Ectodermal cell (in vitro differentiated cells): ENCODE data around the gene DHRS7B.

Source experiments
- H3K27ac ChIP-seq: 2 replicates; pipeline ENCODE4 v1.7.0; 2013; ENCODE audit warnings: mild to moderate bottlenecking, low read depth, low read length; ENCODE audit not compliant: insufficient read depth, poor library complexity, severe bottlenecking
- H3K27me3 ChIP-seq: 2 replicates; pipeline ENCODE4 v1.7.0; 2013; ENCODE audit warnings: mild to moderate bottlenecking, low read length; ENCODE audit not compliant: insufficient read depth, control insufficient read depth, poor library complexity, severe bottlenecking
- H3K36me3 ChIP-seq: one replicate; pipeline ENCODE4 v1.7.0; 2013; ENCODE audit warnings: low read length; ENCODE audit not compliant: control insufficient read depth, insufficient read depth
- H3K4me1 ChIP-seq: one replicate; pipeline ENCODE4 v1.7.0; 2013; ENCODE audit warnings: low read length; ENCODE audit not compliant: control insufficient read depth, insufficient read depth
- H3K4me3 ChIP-seq: 2 replicates; pipeline ENCODE4 v1.7.0; 2013; ENCODE audit warnings: low read depth, low read length, control low read depth; ENCODE audit not compliant: insufficient read depth
- H3K9me3 ChIP-seq: 2 replicates; pipeline ENCODE4 v1.7.0; 2013; ENCODE audit warnings: mild to moderate bottlenecking, low read length, moderate library complexity; ENCODE audit not compliant: control insufficient read depth
- WGBS, 2 experiments: methylation state at CpG; one replicate each; pipeline ENCODE4 v1.1.7; 2013; ENCODE audit warnings: missing lambda C conversion rate in 2 of 2; 5-methylcytosine and 5-hydroxymethylcytosine counted together

DHRS7B gene

DNA sequence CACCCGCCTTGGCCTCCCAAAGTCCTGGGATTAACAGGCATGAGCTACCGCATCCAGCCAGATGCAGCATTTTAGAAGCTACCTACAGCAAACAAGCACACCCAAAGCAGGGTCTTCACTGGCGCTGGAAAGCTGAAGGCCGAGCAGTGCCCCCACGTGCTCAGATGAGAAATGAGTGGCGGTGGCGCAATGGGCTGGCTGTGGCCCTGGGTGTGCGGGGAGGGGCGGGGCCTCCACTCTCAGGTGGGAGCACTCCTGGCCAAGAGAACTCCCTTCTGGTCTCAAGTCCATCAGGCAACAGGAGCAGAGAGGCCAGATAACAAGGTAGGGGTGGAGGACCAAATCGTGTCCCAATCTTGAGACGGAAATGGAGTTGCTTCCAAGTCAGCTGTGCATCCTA lies 75.1 kb downstream of the DHRS7B start:
- Histone ChIP-seq H3K9me3 (no peaks in the 10 kb centered on the region), H3K36me3 (peaks cover 14% of the 10 kb centered on the region), H3K4me1 (peaks cover 22% of the 10 kb centered on the region), H3K27ac (no peak overlapping the region), H3K4me3 (no peak overlapping the region), H3K27me3 (no peaks in the 10 kb centered on the region)
- WGBS, 2 experiments = 87 to 94% methylated on average over 11 of the region's 11 CpGs

GRCh38 chr17:21202512-21202911 lies 75.7 kb downstream of the DHRS7B start:
- no peaks in the 10 kb centered on the region for H3K9me3 ChIP-seq
- no peak overlapping the region for H3K27ac ChIP-seq
- no peak overlapping the region for H3K4me3 ChIP-seq
- no peaks in the 10 kb centered on the region for H3K27me3 ChIP-seq
- H3K36me3 ChIP-seq = peaks cover 9% of the 10 kb centered on the region
- H3K4me1 ChIP-seq = peaks cover 22% of the 10 kb centered on the region
- 92 to 94% methylated on average over 11 to 12 of the region's 12 CpGs for WGBS, 2 experiments

DNA sequence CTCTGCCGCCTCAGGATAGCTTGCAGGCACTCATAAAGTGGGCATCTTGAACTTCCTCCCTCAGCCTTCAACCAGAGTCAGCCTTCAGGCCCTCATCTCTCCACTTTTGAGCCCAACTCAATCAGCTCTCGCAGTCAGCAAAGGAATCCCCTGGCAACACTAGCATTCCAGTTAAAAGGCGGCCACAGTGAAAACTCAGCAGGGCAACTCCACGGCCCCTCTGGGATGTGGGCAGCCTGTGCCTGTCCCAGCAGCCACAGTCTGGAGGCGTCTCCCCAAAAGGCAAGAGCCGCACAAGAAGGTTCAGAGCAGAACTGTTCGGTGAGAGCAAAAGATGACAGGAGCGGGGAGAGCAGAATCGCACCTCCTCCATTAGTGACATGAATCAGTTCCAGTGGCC lies 78.2 kb downstream of the DHRS7B start:
- H3K36me3 ChIP-seq = peaks cover 2% of the 10 kb centered on the region
- 76 to 78% methylated on average over 9 of the region's 9 CpGs for WGBS, 2 experiments
- H3K4me3 ChIP-seq = no peak overlapping the region
- no peak overlapping the region for H3K27ac ChIP-seq
- H3K9me3 ChIP-seq = no peaks in the 10 kb centered on the region
- H3K27me3 ChIP-seq = no peaks in the 10 kb centered on the region
- H3K4me1 ChIP-seq = peaks cover 14% of the 10 kb centered on the region

DNA sequence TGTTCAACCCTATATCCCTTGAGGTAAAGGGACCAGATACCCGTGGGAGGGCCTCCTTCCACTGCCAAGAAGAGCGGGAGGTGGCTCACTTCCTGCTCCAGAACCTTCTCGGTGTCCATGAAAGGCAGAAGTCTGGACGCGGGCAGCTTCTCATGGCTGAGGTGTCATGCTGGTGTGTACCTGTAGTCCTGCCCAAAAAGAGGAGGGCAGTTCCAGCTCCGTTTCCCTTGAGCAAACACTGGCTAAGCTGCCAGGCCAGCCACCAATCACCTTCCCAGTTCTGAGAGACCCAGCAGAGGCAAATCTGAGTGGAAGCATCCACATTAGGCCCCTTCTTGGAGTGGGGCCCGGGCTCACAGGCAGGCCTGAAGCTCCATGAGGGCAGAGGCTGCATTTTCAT lies 81.6 kb downstream of the DHRS7B start:
- peaks cover 2% of the 10 kb centered on the region for H3K36me3 ChIP-seq

DNA sequence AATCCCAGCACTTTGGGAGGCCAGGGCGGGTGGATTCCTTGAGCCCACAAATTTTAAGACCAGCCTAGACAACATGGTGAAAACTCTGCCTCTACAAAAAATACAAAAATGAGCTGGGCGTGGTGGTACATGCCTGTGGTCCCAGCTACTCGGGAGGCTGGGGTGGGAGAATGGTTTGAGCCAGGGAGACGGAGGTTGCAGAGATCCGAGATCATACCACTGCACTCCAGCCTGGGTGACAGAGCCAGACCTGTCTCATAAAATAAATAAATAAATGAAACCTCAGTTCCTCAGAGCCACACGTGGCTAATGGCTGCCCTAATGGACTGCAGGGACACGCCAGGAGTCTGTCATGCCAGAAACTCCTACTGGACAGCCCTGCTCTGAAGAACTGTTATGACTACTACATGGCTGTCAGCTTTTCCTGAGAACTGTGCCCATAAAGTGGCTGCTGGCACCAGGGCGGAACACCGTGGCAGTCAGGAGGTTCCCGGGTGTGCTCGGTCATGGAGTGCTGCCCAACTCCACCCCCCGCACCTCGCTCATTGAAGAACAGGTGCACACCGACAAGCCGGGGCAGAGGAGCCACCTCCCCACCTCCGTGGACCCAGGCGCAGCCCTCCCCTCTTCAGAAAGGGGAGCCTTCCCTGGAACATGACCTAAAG lies 82.9 kb downstream of the DHRS7B start:
- H3K27ac ChIP-seq = no peak overlapping the region
- 94% methylated on average over 17 of the region's 17 CpGs for WGBS, 2 experiments

More for the DNA sequence above, 81.6 kb downstream of the DHRS7B start:
- no peak overlapping the region for H3K27ac ChIP-seq
- H3K4me3 ChIP-seq = no peak overlapping the region
- H3K9me3 ChIP-seq = no peaks in the 10 kb centered on the region
- no peaks in the 10 kb centered on the region for H3K27me3 ChIP-seq
- H3K4me1 ChIP-seq = peaks cover 7% of the 10 kb centered on the region
- WGBS, 2 experiments = 92 to 95% methylated on average over 7 of the region's 7 CpGs

DNA sequence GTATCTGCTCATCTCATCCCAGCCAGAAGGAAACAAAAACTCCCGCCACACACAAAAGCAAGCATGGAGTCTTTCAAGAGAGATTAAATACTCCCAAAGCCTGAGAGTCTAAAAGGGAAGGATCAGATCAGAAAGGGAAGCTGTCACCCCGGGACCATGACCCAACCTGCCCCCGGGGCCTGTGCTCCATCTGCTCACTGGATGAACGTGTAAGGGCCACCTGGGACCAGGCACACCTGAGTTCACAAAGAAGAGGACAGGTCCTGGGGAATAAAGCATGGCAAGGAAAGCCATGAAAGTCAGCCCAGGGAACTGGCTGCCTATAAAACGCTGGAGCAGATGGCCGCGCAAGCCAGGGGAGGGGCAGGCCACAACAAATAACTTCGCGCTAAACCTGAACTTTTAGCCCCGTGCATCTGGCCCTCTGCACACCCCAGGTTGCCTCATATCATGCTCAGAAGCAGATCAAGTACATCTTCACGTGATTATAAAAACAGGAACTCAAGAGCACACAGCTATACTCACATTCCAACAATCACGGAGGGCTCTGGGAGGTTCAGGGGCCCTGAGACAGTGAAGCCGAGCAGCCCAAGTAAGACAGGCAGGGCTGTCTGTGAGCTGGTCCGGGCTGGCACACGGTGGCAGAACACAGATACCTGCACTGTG lies 83.8 kb downstream of the DHRS7B start:
- no peak overlapping the region for H3K4me3 ChIP-seq
- H3K9me3 ChIP-seq = no peaks in the 10 kb centered on the region
- peaks cover 2% of the 10 kb centered on the region for H3K36me3 ChIP-seq
- WGBS, 2 experiments = 90 to 92% methylated on average over 15 of the region's 15 CpGs
- H3K27ac ChIP-seq = no peak overlapping the region
- peaks cover 13% of the 10 kb centered on the region for H3K4me1 ChIP-seq
- H3K27me3 ChIP-seq = no peaks in the 10 kb centered on the region

More for the DNA sequence above, 82.9 kb downstream of the DHRS7B start:
- H3K9me3 ChIP-seq = no peaks in the 10 kb centered on the region
- H3K4me3 ChIP-seq = no peak overlapping the region
- peaks cover 2% of the 10 kb centered on the region for H3K36me3 ChIP-seq
- H3K4me1 ChIP-seq = peaks cover 7% of the 10 kb centered on the region
- H3K27me3 ChIP-seq = no peaks in the 10 kb centered on the region

DNA sequence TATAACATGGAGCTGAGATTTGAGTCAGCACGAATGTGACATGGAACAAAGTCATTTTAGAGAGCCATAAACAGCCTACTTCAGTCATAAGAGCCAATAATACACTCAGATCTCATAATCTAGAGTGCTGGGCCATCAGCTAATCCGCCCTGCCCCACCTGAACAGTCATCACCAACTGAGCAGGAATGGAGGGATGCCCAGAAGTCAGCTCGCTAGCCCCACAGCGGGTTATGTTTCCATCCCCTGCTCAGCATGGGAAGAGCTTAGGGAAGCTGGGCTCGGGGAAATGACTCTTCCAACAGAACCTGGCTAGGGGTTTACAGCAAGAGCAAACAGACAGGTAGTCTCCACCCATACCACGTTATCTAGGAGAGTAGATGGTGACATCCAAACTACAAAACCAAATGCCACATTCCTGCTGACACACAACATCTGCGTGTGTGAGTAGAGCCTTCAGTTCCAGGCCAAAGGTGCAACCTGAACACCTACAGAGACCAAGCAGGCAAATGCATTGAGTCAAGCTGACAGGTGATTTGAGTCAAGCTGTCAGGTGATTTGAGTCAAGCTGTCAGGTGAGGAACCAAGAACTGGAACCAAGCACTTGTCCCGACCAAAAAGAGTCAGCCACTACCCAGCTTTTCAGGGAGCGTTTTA lies 85.2 kb downstream of the DHRS7B start:
- Histone ChIP-seq H3K27me3 (no peaks in the 10 kb centered on the region), H3K27ac (no peak overlapping the region), H3K9me3 (no peaks in the 10 kb centered on the region), H3K36me3 (peaks cover 2% of the 10 kb centered on the region), H3K4me1 (peaks cover 13% of the 10 kb centered on the region), H3K4me3 (no peak overlapping the region)
- 91 to 96% methylated on average over 9 of the region's 9 CpGs for WGBS, 2 experiments

- Histone ChIP-seq H3K4me3 (peak overlapping the region; percentile 100), H3K4me1 (peaks cover 13% of the 10 kb centered on the region), H3K27me3 (no peaks in the 10 kb centered on the region), H3K36me3 (peaks cover 2% of the 10 kb centered on the region), H3K27ac (peak overlapping the region; percentile 71), H3K9me3 (no peaks in the 10 kb centered on the region)
- WGBS, 2 experiments = 9% methylated on average over 18 of the region's 18 CpGs
These were observed 86.3 kb downstream of the DHRS7B start for GRCh38 chr17:21212826-21213637.

GRCh38 chr17:21213638-21214014 lies 86.9 kb downstream of the DHRS7B start:
- Histone ChIP-seq H3K4me3 (peak overlapping the region; percentile 100), H3K4me1 (peaks cover 13% of the 10 kb centered on the region)

More at GRCh38 chr17:21213638-21214014, 86.9 kb downstream of the DHRS7B start:
- 0% methylated on average over 35 of the region's 35 CpGs for WGBS, 2 experiments
- H3K9me3 ChIP-seq = no peaks in the 10 kb centered on the region
- H3K36me3 ChIP-seq = peaks cover 2% of the 10 kb centered on the region
- no peaks in the 10 kb centered on the region for H3K27me3 ChIP-seq
- peak overlapping the region; percentile 71 for H3K27ac ChIP-seq
